MCF 10A (cell line): ENCODE data around the gene TPGS1. TPM values are rescaled to one million over a fixed set of nuclear protein-coding genes. Genes with fewer than 3 reads are reported as not detected.

Experiments used
- BruUV-seq: library from RNA; stranded (reverse); fragments of 400-500 nt; replicated peaks from 2 replicates; lab custom pipeline; 2021; lab: Mats Ljungman, UMichigan
- CTCF ChIA-PET: fragments of 300-600 bp; sonication (Branson Sonifier 250); formaldehyde crosslinking; extraction: SDS; loops from one replicate; lab custom pipeline; 2021; ENCODE audit warnings: antibody characterized with exemption, inconsistent platforms; lab: Yijun Ruan, JAX
- POLR2A ChIA-PET: fragments of 300-600, 350-650 bp; sonication (Branson Sonifier 250); formaldehyde crosslinking; extraction: SDS; loops from one replicate; lab custom pipeline; 2020; ENCODE audit warnings: antibody characterized with exemption, inconsistent platforms; lab: Yijun Ruan, JAX
- DNase-seq: peaks from one replicate; pipeline ENCODE4 v3.0.0-alpha.2; 2018; ENCODE audit not compliant: unreplicated experiment
- H3K27ac Mint-ChIP-seq: one replicate; pipeline ENCODE4 v1.8.0; 2022; ENCODE audit warnings: mild to moderate bottlenecking, low read depth, mixed read lengths; ENCODE audit not compliant: unreplicated experiment
- H3K27me3 Mint-ChIP-seq: one replicate; pipeline ENCODE4 v1.8.0; 2022; ENCODE audit warnings: mixed read lengths; ENCODE audit not compliant: insufficient read depth, unreplicated experiment
- H3K36me3 Mint-ChIP-seq: one replicate; pipeline ENCODE4 v1.8.0; 2022; ENCODE audit warnings: mild to moderate bottlenecking, moderate library complexity, mixed read lengths; ENCODE audit not compliant: insufficient read depth, unreplicated experiment
- H3K4me1 Mint-ChIP-seq: one replicate; pipeline ENCODE4 v1.8.0; 2022; ENCODE audit warnings: mixed read lengths; ENCODE audit not compliant: insufficient read depth, unreplicated experiment
- H3K4me3 Mint-ChIP-seq: one replicate; pipeline ENCODE4 v1.8.0; 2022; ENCODE audit warnings: mild to moderate bottlenecking, moderate library complexity, mixed read lengths; ENCODE audit not compliant: unreplicated experiment
- H3K9me3 Mint-ChIP-seq: one replicate; pipeline ENCODE4 v1.8.0; 2022; ENCODE audit warnings: mixed read lengths; ENCODE audit not compliant: unreplicated experiment
- CTCF ChIP-seq: fragments of 200-600 bp; IDR thresholded peaks from one replicate; pipeline ENCODE4 v1.8.0; 2022; ENCODE audit warnings: antibody characterized with exemption, mild to moderate bottlenecking; ENCODE audit not compliant: unreplicated experiment
- intact Hi-C: fragments of 100-400 bp; cut with micrococcal nuclease; formaldehyde crosslinking; loops from 2 replicates; pipeline ENCODE4 v1.14.1; 2022
- total RNA-seq: library from RNA; stranded (reverse); gene quantifications from 2 replicates; pipeline ENCODE4 v1.2.3, GENCODE V29; 2022

The TPGS1 gene
- total RNA-seq, 1 experiment from 2014 or later: 11.9 TPM

GRCh38 chr19:489418-490196 is 17.7 kb upstream of the TPGS1 start:
- peak overlapping the region; percentile 59 for H3K27ac Mint-ChIP-seq
- intact Hi-C loops: loop anchor here (2.0 kb wide), 1 partner anchor 17 kb away; the partner anchor contains the start of gene TPGS1
- H3K36me3 Mint-ChIP-seq: peaks cover 5% of the 10 kb centered on the region
- H3K27me3 Mint-ChIP-seq: no peaks in the 10 kb centered on the region
- ChIA-PET POLR2A (interaction anchor here (0.6 to 1.6 kb wide), 8 partner anchors 13 to 87 kb away, joined by 3 to 14 read pairs (median 4); partner anchors contain the start of gene TPGS1), CTCF (no interaction called here)
- H3K9me3 Mint-ChIP-seq: peaks cover 9% of the 10 kb centered on the region
- no TSS peak for BruUV-seq
- TF ChIP-seq CTCF: no peak
- H3K4me1 Mint-ChIP-seq: peaks cover 6% of the 10 kb centered on the region
- H3K4me3 Mint-ChIP-seq: peak overlapping the region; percentile 72
- DNase-seq: no peak

DNA sequence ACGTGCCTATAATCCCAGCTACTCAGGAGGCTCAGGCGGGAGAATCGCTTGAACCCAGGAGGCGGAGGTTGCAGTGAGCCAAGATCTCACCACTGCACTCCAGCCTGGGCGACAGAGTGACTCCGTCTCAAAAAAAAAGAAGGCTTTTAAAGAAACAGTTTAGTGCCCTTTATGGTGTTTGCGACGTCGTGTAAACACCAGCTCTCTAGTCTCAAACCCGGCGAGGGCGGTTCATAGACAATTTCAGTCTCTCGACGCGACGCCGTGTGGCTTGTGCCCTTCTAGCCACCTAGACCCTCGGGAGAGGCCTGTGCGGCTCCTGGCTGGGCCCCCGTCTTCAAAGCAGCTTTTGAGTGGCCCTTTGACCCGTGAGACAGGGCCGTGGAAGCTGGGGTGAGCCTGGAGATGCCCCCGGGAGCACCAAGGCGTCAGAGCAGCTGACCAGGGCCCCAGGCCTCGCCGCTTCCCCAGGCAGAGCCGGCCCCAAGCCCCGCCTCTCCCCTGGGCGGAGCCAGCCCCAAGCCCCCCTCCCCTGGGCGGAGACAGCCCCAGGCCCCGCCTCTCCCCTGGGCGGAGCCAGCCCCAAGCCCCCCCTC is 16.1 kb upstream of the TPGS1 start:
- TF ChIP-seq CTCF: no peak
- Mint-ChIP-seq H3K27me3 (no peaks in the 10 kb centered on the region), H3K27ac (no peak overlapping the region), H3K9me3 (peaks cover 9% of the 10 kb centered on the region), H3K4me1 (no peaks in the 10 kb centered on the region), H3K36me3 (peaks cover 5% of the 10 kb centered on the region), H3K4me3 (no peak overlapping the region)
- ChIA-PET POLR2A (interaction anchor here (1.2 kb wide), 1 partner anchor 80 kb away, joined by 5 read pairs; no protein-coding TSS in a partner anchor), CTCF (interaction anchor here (0.6 kb wide), 1 partner anchor 486 kb away, joined by 3 read pairs; no protein-coding TSS in a partner anchor)
- no peak for DNase-seq
- BruUV-seq: no TSS peak
- intact Hi-C loops: no loop called here

DNA sequence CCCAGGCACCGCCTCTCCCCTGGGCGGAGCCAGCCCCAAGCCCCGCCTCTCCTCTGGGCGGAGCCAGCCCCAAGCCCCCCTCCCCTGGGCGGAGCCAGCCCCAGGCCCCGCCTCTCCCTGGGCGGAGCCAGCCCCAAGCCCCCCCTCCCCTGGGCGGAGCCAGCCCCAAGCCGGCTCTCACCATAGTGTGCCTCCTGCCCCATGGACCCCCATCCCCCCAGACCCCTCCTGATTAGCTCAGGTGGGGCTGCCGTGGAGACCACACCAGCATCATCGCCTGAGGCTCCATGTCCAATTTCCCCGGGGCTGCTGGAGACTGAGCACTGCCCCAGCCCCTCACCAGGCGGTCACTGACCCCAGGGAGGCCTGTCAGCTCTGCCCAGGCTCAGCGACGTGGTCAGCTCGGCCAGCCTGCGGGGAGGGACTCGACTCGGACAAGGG is 15.2 kb upstream of the TPGS1 start:
- intact Hi-C loops: no loop called here

More for the DNA sequence above, 15.2 kb upstream of the TPGS1 start:
- POLR2A ChIA-PET: interaction anchor here (1.0 kb wide), 1 partner anchor 14 kb away, joined by 3 read pairs; no protein-coding TSS in a partner anchor
- Mint-ChIP-seq H3K4me3 (no peak overlapping the region), H3K9me3 (peaks cover 9% of the 10 kb centered on the region), H3K27ac (no peak overlapping the region), H3K36me3 (peaks cover 5% of the 10 kb centered on the region), H3K27me3 (no peaks in the 10 kb centered on the region), H3K4me1 (no peaks in the 10 kb centered on the region)
- no peak for TF ChIP-seq CTCF
- CTCF ChIA-PET: no interaction called here
- BruUV-seq: no TSS peak
- no peak for DNase-seq
